IMR-90 (cell line): ENCODE data around the gene TOR4A. TPM values are rescaled to one million over a fixed set of nuclear protein-coding genes. Genes with fewer than 3 reads are reported as not detected.

Experiments used
- ATAC-seq: fragments of 200-7000 bp; cut with Tn5 transposase; 2 replicates; pipeline ENCODE4 v1.9.1; 2020; ENCODE audit warnings: low read depth, mild to moderate bottlenecking, moderate library complexity
- BruUV-seq: library from RNA; stranded (reverse); fragments of 400-500 nt; replicated peaks from 2 replicates; lab custom pipeline; 2021; lab: Mats Ljungman, UMichigan
- CTCF ChIA-PET: fragments of 300-600 bp; formaldehyde crosslinking; extraction: SDS; loops from one replicate; lab custom pipeline; 2021; ENCODE audit warnings: antibody characterized with exemption; lab: Yijun Ruan, JAX
- POLR2A ChIA-PET: fragments of 300-600 bp; sonication (Branson Sonifier 250); formaldehyde crosslinking; loops from one replicate; lab custom pipeline; 2022; ENCODE audit warnings: antibody characterized with exemption; ENCODE audit not compliant: unreplicated experiment; lab: Charles Lee
- DNase-seq: peaks from one replicate; pipeline ENCODE4 v3.0.0; 2013
- H2AFZ ChIP-seq: replicated peaks from 2 replicates; pipeline ENCODE3; 2013; ENCODE audit warnings: low read length, mild to moderate bottlenecking; ENCODE audit not compliant: poor library complexity
- H2AK5ac ChIP-seq: 2 replicates; pipeline ENCODE4 v1.6.1; 2013; ENCODE audit warnings: low read depth, low read length, inconsistent platforms
- H2AK9ac ChIP-seq: replicated peaks from 2 replicates; pipeline ENCODE3; 2013; ENCODE audit warnings: mild to moderate bottlenecking, low read depth, low read length, moderate library complexity; ENCODE audit not compliant: poor library complexity
- H2BK120ac ChIP-seq: 2 replicates; pipeline ENCODE4 v1.6.1; 2013; ENCODE audit warnings: low read depth, low read length, inconsistent platforms
- H2BK15ac ChIP-seq: 3 replicates; pipeline ENCODE4 v1.6.1; 2013; ENCODE audit warnings: low read depth, low read length, inconsistent platforms
- H2BK20ac ChIP-seq: 2 replicates; pipeline ENCODE4 v1.6.1; 2013; ENCODE audit warnings: low read depth, mild to moderate bottlenecking, inconsistent platforms, low read length, moderate library complexity
- H2BK5ac ChIP-seq: 2 replicates; pipeline ENCODE4 v1.6.1; 2013; ENCODE audit warnings: mild to moderate bottlenecking, low read depth, low read length, inconsistent platforms; ENCODE audit not compliant: poor library complexity, severe bottlenecking
- H3K14ac ChIP-seq: replicated peaks from 2 replicates; pipeline ENCODE4 v1.6.1; 2013; ENCODE audit warnings: low read depth, low read length, inconsistent platforms
- H3K18ac ChIP-seq: 2 replicates; pipeline ENCODE4 v1.6.1; 2013; ENCODE audit warnings: low read depth, low read length, control low read depth
- H3K23ac ChIP-seq: 2 replicates; pipeline ENCODE4 v1.6.1; 2013; ENCODE audit warnings: low read depth, low read length, inconsistent platforms
- H3K27ac ChIP-seq: 2 replicates; pipeline ENCODE4 v1.5.1; 2013; ENCODE audit warnings: mild to moderate bottlenecking, control low read depth, low read length; ENCODE audit not compliant: insufficient read depth
- H3K27me3 ChIP-seq: 2 replicates; pipeline ENCODE4 v1.6.1; 2013; ENCODE audit warnings: low read length; ENCODE audit not compliant: control insufficient read depth, insufficient read depth
- H3K36me3 ChIP-seq: 2 replicates; pipeline ENCODE4 v1.6.1; 2013; ENCODE audit warnings: low read length, mixed read lengths; ENCODE audit not compliant: control insufficient read depth, insufficient read depth
- H3K4ac ChIP-seq: 2 replicates; pipeline ENCODE4 v1.6.1; 2013; ENCODE audit warnings: low read depth, low read length, inconsistent platforms
- H3K4me1 ChIP-seq: 2 replicates; pipeline ENCODE4 v1.6.1; 2013; ENCODE audit warnings: low read length, mixed read lengths; ENCODE audit not compliant: control insufficient read depth, insufficient read depth
- H3K4me2 ChIP-seq: 2 replicates; pipeline ENCODE4 v1.6.1; 2013; ENCODE audit warnings: low read depth, mild to moderate bottlenecking, control low read depth, low read length, moderate library complexity
- H3K4me3 ChIP-seq: 2 replicates; pipeline ENCODE4 v1.5.1; 2013; ENCODE audit warnings: low read depth, mild to moderate bottlenecking, control low read depth, low read length, moderate library complexity; ENCODE audit not compliant: insufficient read depth
- H3K56ac ChIP-seq: 2 replicates; pipeline ENCODE4 v1.6.1; 2013; ENCODE audit warnings: low read length, inconsistent platforms; ENCODE audit not compliant: insufficient read depth; ENCODE audit errors: extremely low read depth
- H3K79me1 ChIP-seq, 2 experiments: 2 replicates each; pipeline ENCODE4 v1.6.1; 2013; ENCODE audit warnings: low read length in 2 of 2, inconsistent platforms in 1 of 2, low read depth in 1 of 2
- H3K9ac ChIP-seq: 2 replicates; pipeline ENCODE4 v1.6.1; 2013; ENCODE audit warnings: low read depth, low read length, control low read depth
- H3K9me1 ChIP-seq: 2 replicates; pipeline ENCODE4 v1.6.1; 2013; ENCODE audit warnings: low read length, inconsistent platforms; ENCODE audit not compliant: insufficient read depth
- H3K9me3 ChIP-seq: 2 replicates; pipeline ENCODE4 v1.6.1; 2013; ENCODE audit warnings: low read length; ENCODE audit not compliant: control insufficient read depth, insufficient read depth
- H4K20me1 ChIP-seq: 2 replicates; pipeline ENCODE4 v1.6.1; 2013; ENCODE audit warnings: low read length, inconsistent platforms; ENCODE audit not compliant: insufficient read depth
- H4K5ac ChIP-seq: 2 replicates; pipeline ENCODE4 v1.6.1; 2013; ENCODE audit warnings: mild to moderate bottlenecking, low read depth, low read length, control low read depth
- H4K8ac ChIP-seq, 2 experiments: 2 replicates each; pipeline ENCODE4 v1.6.1; 2013; ENCODE audit warnings: low read depth in 2 of 2, low read length in 2 of 2, control low read depth in 1 of 2, inconsistent platforms in 1 of 2
- H4K91ac ChIP-seq: 2 replicates; pipeline ENCODE4 v1.6.1; 2013; ENCODE audit warnings: low read depth, low read length, inconsistent platforms; ENCODE audit not compliant: insufficient read depth
- BHLHE40 ChIP-seq: fragments of 150-350 bp; IDR thresholded peaks from 2 replicates; pipeline ENCODE4 v1.6.1; 2016; ENCODE audit warnings: mild to moderate bottlenecking, low read depth, low read length
- CEBPB ChIP-seq: IDR thresholded peaks from 2 replicates; pipeline ENCODE4 v1.6.1; 2012; ENCODE audit warnings: low read depth, low read length, improper control_type of control experiment
- CHD1 ChIP-seq: IDR thresholded peaks from 2 replicates; pipeline ENCODE4 v1.6.1; 2012; ENCODE audit warnings: low read depth, low read length, improper control_type of control experiment
- FOS ChIP-seq: fragments of 150-350 bp; IDR thresholded peaks from 2 replicates; pipeline ENCODE4 v1.6.1; 2016; ENCODE audit warnings: low read depth, low read length
- MAFK ChIP-seq: IDR thresholded peaks from 2 replicates; pipeline ENCODE4 v1.6.1; 2012; ENCODE audit warnings: low read depth, low read length, improper control_type of control experiment
- MXI1 ChIP-seq: IDR thresholded peaks from 2 replicates; pipeline ENCODE4 v1.6.1; 2012; ENCODE audit warnings: low read depth, mild to moderate bottlenecking, low read length, moderate library complexity, borderline replicate concordance
- POLR2A ChIP-seq: IDR thresholded peaks from 2 replicates; pipeline ENCODE4 v1.6.1; 2012; ENCODE audit warnings: mild to moderate bottlenecking, low read depth, low read length
- RAD21 ChIP-seq: IDR thresholded peaks from 2 replicates; pipeline ENCODE4 v1.6.1; 2012; ENCODE audit warnings: low read length, improper control_type of control experiment
- RCOR1 ChIP-seq: IDR thresholded peaks from 2 replicates; pipeline ENCODE4 v1.6.1; 2012; ENCODE audit warnings: mild to moderate bottlenecking, low read length, improper control_type of control experiment; ENCODE audit not compliant: insufficient replicate concordance
- RFX5 ChIP-seq: IDR thresholded peaks from 2 replicates; pipeline ENCODE4 v1.8.0; 2012; ENCODE audit warnings: low read depth, mild to moderate bottlenecking, low read length, moderate library complexity
- SMC3 ChIP-seq: fragments of 150-350 bp; IDR thresholded peaks from 2 replicates; pipeline ENCODE4 v1.6.1; 2016; ENCODE audit warnings: low read depth, mild to moderate bottlenecking, antibody characterized with exemption, low read length, moderate library complexity
- WGBS, 2 experiments: methylation state at CpG; one replicate each; pipeline versions ENCODE4 v1.1.5 to v1.1.7; 2013; ENCODE audit warnings: missing lambda C conversion rate in 2 of 2; ENCODE audit not compliant: insufficient read length in 1 of 2; ENCODE audit errors: extremely low coverage in 2 of 2; 5-methylcytosine and 5-hydroxymethylcytosine counted together
- dilution Hi-C: fragments of 300-500 bp; cut with HindIII; formaldehyde crosslinking; loops from one replicate; pipeline ENCODE4 v1.14.3; 2018; ENCODE audit warnings: low sequenced_read_pairs; ENCODE audit not compliant: unreplicated experiment
- in situ Hi-C: fragments of 300-500 bp; cut with MboI; formaldehyde crosslinking; loops from 3 replicates; pipeline ENCODE4 v1.14.3; 2019; ENCODE audit warnings: low sequenced_read_pairs, inconsistent platforms, mixed read lengths
- intact Hi-C: fragments of 100-400 bp; cut with micrococcal nuclease; formaldehyde crosslinking; loops from 2 replicates; pipeline ENCODE4 v1.10.0; 2022
- polyA plus RNA-seq, 3 experiments: library from polyadenylated mRNA; depleted of rRNA; stranded (reverse); fragments of >200 nt; gene quantifications; 2 replicates each; pipeline ENCODE4 v1.2.3, GENCODE V29; 2012; ENCODE audit warnings: low replicate concordance in 1 of 3
- total RNA-seq: library from RNA; depleted of rRNA; stranded (reverse); fragments of >200 nt; gene quantifications from 2 replicates; pipeline ENCODE4 v1.2.3, GENCODE V29; 2012
- TF ChIP-seq, protein P1 (sequence below): fragments of 150-350 bp; IDR thresholded peaks from 2 replicates; pipeline ENCODE4 v1.6.1; 2017; ENCODE audit warnings: mild to moderate bottlenecking, antibody characterized with exemption, low read length, low read depth
- TF ChIP-seq, protein P2 (sequence below): conservative IDR thresholded peaks from 2 replicates; pipeline ENCODE4 v1.5.1; 2012; ENCODE audit warnings: mild to moderate bottlenecking, low read depth, low read length, improper control_type of control experiment
- TF ChIP-seq, protein P3 (sequence below): fragments of 150-350 bp; IDR thresholded peaks from 2 replicates; pipeline ENCODE4 v1.6.1; 2016; ENCODE audit warnings: low read depth, mild to moderate bottlenecking, low read length, moderate library complexity, borderline replicate concordance

TOR4A gene
- total and polyA plus RNA-seq, 2 of the 4 experiments (the other 2 are of a cell fraction) = 9.7 to 22.9 TPM

DNA sequence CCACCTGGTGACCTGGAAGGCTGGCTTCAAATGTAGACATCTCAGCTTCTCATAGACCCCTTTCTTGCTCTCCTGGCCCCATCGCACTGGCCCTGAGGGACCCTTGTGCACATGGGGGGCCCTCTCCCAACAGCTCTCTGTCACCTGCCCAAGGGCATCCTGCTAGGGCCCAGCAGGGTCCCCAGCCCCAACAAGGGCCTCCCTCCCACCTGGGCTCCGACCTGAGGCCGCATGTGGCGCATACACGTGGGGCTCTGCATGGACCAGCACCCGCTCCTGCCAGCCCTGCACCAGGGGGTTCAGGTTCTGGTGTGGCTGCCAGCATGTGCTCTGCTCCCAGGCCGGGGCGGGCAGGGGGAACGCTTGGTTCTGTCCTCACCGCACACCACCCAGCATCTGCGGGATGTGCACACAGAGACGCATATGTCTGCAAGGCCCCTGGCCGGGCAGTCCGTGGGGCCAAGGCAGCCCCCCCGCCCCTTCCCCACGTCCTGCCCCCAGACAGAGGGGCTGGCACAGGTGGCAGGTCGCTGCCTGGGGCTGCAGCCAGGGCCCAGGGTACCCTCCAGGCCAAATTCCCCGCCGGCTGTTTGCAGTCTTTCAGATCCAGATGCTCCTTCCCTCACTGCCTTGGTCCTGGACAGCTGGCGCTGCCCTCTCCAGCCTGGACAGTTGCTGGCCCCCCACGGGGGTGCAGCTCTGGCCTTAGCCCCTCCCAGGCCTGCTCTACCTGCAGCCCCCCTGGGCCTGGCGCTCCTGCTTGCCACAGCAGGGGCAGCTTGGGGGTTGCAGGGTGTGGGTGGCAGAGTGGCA, 42.4 kb downstream of the TOR4A start:
- H2AK9ac ChIP-seq = no peak overlapping the region
- H3K79me1 ChIP-seq = no peaks in the 10 kb centered on the region
- no peaks in the 10 kb centered on the region for H3K9me1 ChIP-seq
- no peaks in the 10 kb centered on the region for H4K20me1 ChIP-seq
- intact Hi-C loops = no loop called here
- H3K4me2 ChIP-seq = no peak overlapping the region
- WGBS, 2 experiments = 83% methylated on average over 12 of the region's 22 CpGs; no CpG with 5 or more reads in 1 of the 2 experiments
- no peak overlapping the region for H4K91ac ChIP-seq
- in situ Hi-C loops = no loop called here
- no TSS peak for BruUV-seq
- 0 out of 2 replicates have a peak, but pooled peaks cover 2% of the 10 kb centered on the region for H3K4me1 ChIP-seq
- DNase-seq (no peak), ATAC-seq (no peak)
- no peak overlapping the region for H2BK120ac ChIP-seq
- dilution Hi-C loops = no loop called here
- no peak overlapping the region for H3K9ac ChIP-seq
- H3K4ac ChIP-seq = no peak overlapping the region
- H3K18ac ChIP-seq = no peak overlapping the region
- H2AK5ac ChIP-seq = no peak overlapping the region
- ChIA-PET CTCF (no interaction called here), POLR2A (no interaction called here)
- H2BK15ac ChIP-seq = no peak overlapping the region
- no peak overlapping the region for H4K5ac ChIP-seq
- H2BK20ac ChIP-seq = no peak overlapping the region
- no peak overlapping the region for H4K8ac ChIP-seq
- no peaks in the 10 kb centered on the region; the same call in 1 of the 2 replicates for H3K27me3 ChIP-seq
- H3K14ac ChIP-seq = no peak overlapping the region
- H3K9me3 ChIP-seq = no peaks in the 10 kb centered on the region
- H3K27ac ChIP-seq = no peak overlapping the region
- H3K23ac ChIP-seq = no peak overlapping the region
- no peak overlapping the region for H3K56ac ChIP-seq
- TF ChIP-seq, protein P1, sequence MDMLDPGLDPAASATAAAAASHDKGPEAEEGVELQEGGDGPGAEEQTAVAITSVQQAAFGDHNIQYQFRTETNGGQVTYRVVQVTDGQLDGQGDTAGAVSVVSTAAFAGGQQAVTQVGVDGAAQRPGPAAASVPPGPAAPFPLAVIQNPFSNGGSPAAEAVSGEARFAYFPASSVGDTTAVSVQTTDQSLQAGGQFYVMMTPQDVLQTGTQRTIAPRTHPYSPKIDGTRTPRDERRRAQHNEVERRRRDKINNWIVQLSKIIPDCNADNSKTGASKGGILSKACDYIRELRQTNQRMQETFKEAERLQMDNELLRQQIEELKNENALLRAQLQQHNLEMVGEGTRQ = no peak
- TF ChIP-seq, protein P2, sequence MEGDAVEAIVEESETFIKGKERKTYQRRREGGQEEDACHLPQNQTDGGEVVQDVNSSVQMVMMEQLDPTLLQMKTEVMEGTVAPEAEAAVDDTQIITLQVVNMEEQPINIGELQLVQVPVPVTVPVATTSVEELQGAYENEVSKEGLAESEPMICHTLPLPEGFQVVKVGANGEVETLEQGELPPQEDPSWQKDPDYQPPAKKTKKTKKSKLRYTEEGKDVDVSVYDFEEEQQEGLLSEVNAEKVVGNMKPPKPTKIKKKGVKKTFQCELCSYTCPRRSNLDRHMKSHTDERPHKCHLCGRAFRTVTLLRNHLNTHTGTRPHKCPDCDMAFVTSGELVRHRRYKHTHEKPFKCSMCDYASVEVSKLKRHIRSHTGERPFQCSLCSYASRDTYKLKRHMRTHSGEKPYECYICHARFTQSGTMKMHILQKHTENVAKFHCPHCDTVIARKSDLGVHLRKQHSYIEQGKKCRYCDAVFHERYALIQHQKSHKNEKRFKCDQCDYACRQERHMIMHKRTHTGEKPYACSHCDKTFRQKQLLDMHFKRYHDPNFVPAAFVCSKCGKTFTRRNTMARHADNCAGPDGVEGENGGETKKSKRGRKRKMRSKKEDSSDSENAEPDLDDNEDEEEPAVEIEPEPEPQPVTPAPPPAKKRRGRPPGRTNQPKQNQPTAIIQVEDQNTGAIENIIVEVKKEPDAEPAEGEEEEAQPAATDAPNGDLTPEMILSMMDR = no peak
- no peak for TF ChIP-seq RAD21
- no peak for TF ChIP-seq RCOR1
- TF ChIP-seq, protein P3, sequence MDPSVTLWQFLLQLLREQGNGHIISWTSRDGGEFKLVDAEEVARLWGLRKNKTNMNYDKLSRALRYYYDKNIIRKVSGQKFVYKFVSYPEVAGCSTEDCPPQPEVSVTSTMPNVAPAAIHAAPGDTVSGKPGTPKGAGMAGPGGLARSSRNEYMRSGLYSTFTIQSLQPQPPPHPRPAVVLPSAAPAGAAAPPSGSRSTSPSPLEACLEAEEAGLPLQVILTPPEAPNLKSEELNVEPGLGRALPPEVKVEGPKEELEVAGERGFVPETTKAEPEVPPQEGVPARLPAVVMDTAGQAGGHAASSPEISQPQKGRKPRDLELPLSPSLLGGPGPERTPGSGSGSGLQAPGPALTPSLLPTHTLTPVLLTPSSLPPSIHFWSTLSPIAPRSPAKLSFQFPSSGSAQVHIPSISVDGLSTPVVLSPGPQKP = no peak
- TF ChIP-seq FOS = no peak
- TF ChIP-seq CHD1 = no peak
- TF ChIP-seq RFX5 = no peak
- TF ChIP-seq MAFK = no peak
- no peak for TF ChIP-seq CEBPB
- TF ChIP-seq SMC3 = no peak
- no peak for TF ChIP-seq MXI1
- no peak for TF ChIP-seq BHLHE40
- no peak for TF ChIP-seq POLR2A
- no peak overlapping the region for H2AFZ ChIP-seq
- H2BK5ac ChIP-seq = no peak overlapping the region
- no peak overlapping the region for H3K4me3 ChIP-seq
- H3K36me3 ChIP-seq = no peaks in the 10 kb centered on the region
